Mesendoderm (in vitro differentiated cells): ENCODE data around the gene FAM227A.

Source experiments
- DNase-seq: peaks from one replicate; pipeline ENCODE4 v3.0.0; 2013
- H2AK5ac ChIP-seq: 2 replicates; pipeline ENCODE4 v1.6.1; 2013; ENCODE audit warnings: low read length, inconsistent platforms
- H2BK120ac ChIP-seq: 2 replicates; pipeline ENCODE4 v1.6.1; 2013; ENCODE audit warnings: low read depth, mild to moderate bottlenecking, low read length, moderate library complexity, mixed read lengths
- H2BK15ac ChIP-seq: replicated peaks from 2 replicates; pipeline ENCODE4 v1.6.1; 2013; ENCODE audit warnings: low read depth, mild to moderate bottlenecking, moderate library complexity
- H2BK5ac ChIP-seq: 2 replicates; pipeline ENCODE4 v1.6.1; 2013; ENCODE audit warnings: low read length, inconsistent platforms
- H3K18ac ChIP-seq: 2 replicates; pipeline ENCODE4 v1.6.1; 2013; ENCODE audit warnings: mild to moderate bottlenecking, low read length, mixed read lengths
- H3K23ac ChIP-seq: one replicate; pipeline ENCODE4 v1.6.1; 2013; ENCODE audit warnings: low read length
- H3K27ac ChIP-seq: 2 replicates; pipeline ENCODE4 v1.5.1; 2013; ENCODE audit warnings: low read depth, mild to moderate bottlenecking, inconsistent platforms, low read length, moderate library complexity
- H3K27me3 ChIP-seq: 2 replicates; pipeline ENCODE4 v1.6.1; 2013; ENCODE audit warnings: low read length, control low read depth, mild to moderate bottlenecking, inconsistent platforms; ENCODE audit not compliant: insufficient read depth, poor library complexity
- H3K36me3 ChIP-seq: 2 replicates; pipeline ENCODE4 v1.6.1; 2013; ENCODE audit warnings: low read length, inconsistent platforms; ENCODE audit not compliant: control insufficient read depth, insufficient read depth
- H3K4ac ChIP-seq: one replicate; pipeline ENCODE4 v1.6.1; 2013; ENCODE audit warnings: low read depth, mild to moderate bottlenecking, low read length, moderate library complexity
- H3K4me1 ChIP-seq: 2 replicates; pipeline ENCODE4 v1.6.1; 2013; ENCODE audit warnings: low read depth, low read length, inconsistent platforms; ENCODE audit not compliant: control insufficient read depth
- H3K4me2 ChIP-seq: 2 replicates; pipeline ENCODE4 v1.6.1; 2013; ENCODE audit warnings: low read length
- H3K4me3 ChIP-seq: 2 replicates; pipeline ENCODE4 v1.5.1; 2013; ENCODE audit warnings: mild to moderate bottlenecking, low read length
- H3K56ac ChIP-seq: one replicate; pipeline ENCODE4 v1.6.1; 2013; ENCODE audit warnings: low read length
- H3K79me1 ChIP-seq: 2 replicates; pipeline ENCODE4 v1.6.1; 2013; ENCODE audit warnings: low read length, inconsistent platforms
- H3K79me2 ChIP-seq: 2 replicates; pipeline ENCODE4 v1.6.1; 2013; ENCODE audit warnings: mild to moderate bottlenecking, low read length; ENCODE audit not compliant: control insufficient read depth, insufficient read depth
- H3K9ac ChIP-seq: 2 replicates; pipeline ENCODE4 v1.6.1; 2013; ENCODE audit warnings: low read length, inconsistent platforms
- H4K5ac ChIP-seq: one replicate; pipeline ENCODE4 v1.6.1; 2013; ENCODE audit warnings: low read length
- H4K8ac ChIP-seq: one replicate; pipeline ENCODE4 v1.6.1; 2013; ENCODE audit warnings: low read depth, mild to moderate bottlenecking, control low read depth, low read length, moderate library complexity
- WGBS: extraction: QIAGEN DNeasy Blood & Tissue Kit; methylation state at CpG from one replicate; pipeline ENCODE4 v1.1.7; 2013; ENCODE audit warnings: low lambda C conversion rate, missing lambda C conversion rate; ENCODE audit not compliant: insufficient coverage; ENCODE audit errors: extremely low coverage; 5-methylcytosine and 5-hydroxymethylcytosine counted together

Gene FAM227A

GRCh38 chr22:38565441-38565840, 90.8 kb downstream of the FAM227A start:
- no CpG with 5 or more reads among the region's 1 CpG for WGBS
- H2BK5ac ChIP-seq, result no peak overlapping the region

GRCh38 chr22:38564669-38565068, 91.5 kb downstream of the FAM227A start:
- no peak overlapping the region for H3K18ac ChIP-seq
- no peaks in the 10 kb centered on the region for H3K27me3 ChIP-seq
- H3K4me1 ChIP-seq, result no peaks in the 10 kb centered on the region
- no peaks in the 10 kb centered on the region for H3K79me2 ChIP-seq
- H4K8ac ChIP-seq, result no peak overlapping the region
- no peak overlapping the region for H3K4me2 ChIP-seq
- H3K36me3 ChIP-seq, result no peaks in the 10 kb centered on the region
- H3K9ac ChIP-seq, result no peak overlapping the region
- H3K4ac ChIP-seq, result no peak overlapping the region
- DNase-seq, result no peak
- no peak overlapping the region for H2BK5ac ChIP-seq
- H3K27ac ChIP-seq, result no peak overlapping the region
- H4K5ac ChIP-seq, result no peak overlapping the region
- H3K4me3 ChIP-seq, result no peak overlapping the region
- H3K79me1 ChIP-seq, result no peaks in the 10 kb centered on the region
- H2BK120ac ChIP-seq, result no peak overlapping the region
- H3K56ac ChIP-seq, result no peak overlapping the region
- no CpG with 5 or more reads among the region's 2 CpGs for WGBS
- H3K23ac ChIP-seq, result no peak overlapping the region
- H2BK15ac ChIP-seq, result no peak overlapping the region
- no peak overlapping the region for H2AK5ac ChIP-seq

More at GRCh38 chr22:38565441-38565840, 90.8 kb downstream of the FAM227A start:
- no peak overlapping the region for H2BK15ac ChIP-seq
- no peak overlapping the region for H4K5ac ChIP-seq
- no peak overlapping the region for H2BK120ac ChIP-seq
- no peak overlapping the region for H3K23ac ChIP-seq
- H4K8ac ChIP-seq, result no peak overlapping the region
- no peak overlapping the region for H3K4me3 ChIP-seq
- H3K4me1 ChIP-seq, result no peaks in the 10 kb centered on the region
- H3K18ac ChIP-seq, result no peak overlapping the region
- no peaks in the 10 kb centered on the region for H3K36me3 ChIP-seq
- DNase-seq, result no peak
- H3K27ac ChIP-seq, result no peak overlapping the region
- no peaks in the 10 kb centered on the region for H3K79me1 ChIP-seq
- H3K56ac ChIP-seq, result no peak overlapping the region
- no peaks in the 10 kb centered on the region for H3K79me2 ChIP-seq
- H2AK5ac ChIP-seq, result no peak overlapping the region
- no peaks in the 10 kb centered on the region for H3K27me3 ChIP-seq
- H3K4me2 ChIP-seq, result no peak overlapping the region
- H3K4ac ChIP-seq, result no peak overlapping the region
- H3K9ac ChIP-seq, result no peak overlapping the region

- Histone ChIP-seq H3K79me1 (no peaks in the 10 kb centered on the region), H3K9ac (no peak overlapping the region), H4K5ac (no peak overlapping the region), H2BK15ac (no peak overlapping the region), H2BK120ac (no peak overlapping the region), H3K4me3 (no peak overlapping the region), H3K27ac (no peak overlapping the region), H2AK5ac (no peak overlapping the region), H3K56ac (no peak overlapping the region), H3K4me1 (no peaks in the 10 kb centered on the region), H4K8ac (no peak overlapping the region), H3K23ac (no peak overlapping the region), H3K18ac (no peak overlapping the region), H3K4me2 (no peak overlapping the region), H3K27me3 (no peaks in the 10 kb centered on the region), H2BK5ac (no peak overlapping the region), H3K36me3 (no peaks in the 10 kb centered on the region), H3K79me2 (no peaks in the 10 kb centered on the region), H3K4ac (no peak overlapping the region)
- DNase-seq, result no peak
- WGBS, result no CpG with 5 or more reads among the region's 3 CpGs
Observed at GRCh38 chr22:38554281-38554680, 101.9 kb downstream of the FAM227A start.

DNA sequence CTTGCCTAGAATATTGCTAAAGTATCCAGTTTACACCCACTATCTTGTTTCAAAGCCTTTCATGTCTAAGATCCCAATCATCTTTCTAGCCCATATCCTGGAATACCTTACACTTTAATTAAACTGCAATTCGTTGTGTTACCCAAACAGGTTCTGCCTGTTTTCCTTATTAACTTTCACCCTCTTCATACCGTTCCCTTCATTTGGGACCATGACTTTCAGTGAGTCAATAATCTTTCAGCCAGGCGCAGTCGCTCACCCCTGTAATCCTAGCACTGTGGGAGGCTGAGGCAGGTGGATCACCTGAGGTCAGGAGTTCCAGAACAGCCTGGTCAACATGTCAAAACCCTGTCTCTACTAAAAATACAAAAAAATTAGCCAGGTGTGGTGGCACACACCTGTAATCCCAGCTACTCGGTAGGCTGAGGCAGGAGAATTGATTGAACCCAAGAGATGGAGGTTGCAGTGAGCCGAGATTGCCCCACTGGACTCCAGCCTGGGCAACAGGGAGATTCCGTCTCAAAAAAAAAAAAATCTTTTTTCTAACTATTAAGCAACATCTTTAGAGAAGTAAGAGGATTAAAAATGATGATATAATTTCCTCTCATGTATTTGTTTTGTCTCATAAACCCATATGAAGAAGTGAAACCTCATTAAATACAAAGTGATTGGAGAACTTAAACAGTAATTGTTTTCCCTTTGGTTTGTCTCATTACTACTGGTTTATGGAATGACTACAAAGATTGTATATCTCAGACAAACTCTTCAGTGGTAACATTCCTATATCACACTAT, 106.9 kb downstream of the FAM227A start:
- H3K79me1 ChIP-seq, result no peaks in the 10 kb centered on the region
- H2BK120ac ChIP-seq, result no peak overlapping the region
- H4K8ac ChIP-seq, result no peak overlapping the region
- no peak overlapping the region for H2BK5ac ChIP-seq
- H3K36me3 ChIP-seq, result no peaks in the 10 kb centered on the region
- no peak overlapping the region for H2BK15ac ChIP-seq
- H2AK5ac ChIP-seq, result no peak overlapping the region
- no peak for DNase-seq
- no peak overlapping the region for H3K23ac ChIP-seq
- H3K27me3 ChIP-seq, result no peaks in the 10 kb centered on the region
- no peak overlapping the region for H3K18ac ChIP-seq
- no CpG with 5 or more reads among the region's 7 CpGs for WGBS
- no peak overlapping the region for H3K9ac ChIP-seq
- H3K4me1 ChIP-seq, result no peaks in the 10 kb centered on the region
- no peaks in the 10 kb centered on the region for H3K79me2 ChIP-seq
- no peak overlapping the region for H3K27ac ChIP-seq
- H3K4ac ChIP-seq, result no peak overlapping the region
- no peak overlapping the region for H3K56ac ChIP-seq
- H3K4me2 ChIP-seq, result no peak overlapping the region
- H3K4me3 ChIP-seq, result no peak overlapping the region
- H4K5ac ChIP-seq, result no peak overlapping the region

- no peak overlapping the region for H4K5ac ChIP-seq
- no peak overlapping the region for H4K8ac ChIP-seq
- no peak overlapping the region for H3K4me3 ChIP-seq
- no peak overlapping the region for H2AK5ac ChIP-seq
- H3K23ac ChIP-seq, result no peak overlapping the region
- no CpG with 5 or more reads among the region's 2 CpGs for WGBS
- H3K27me3 ChIP-seq, result no peaks in the 10 kb centered on the region
- no peak overlapping the region for H2BK120ac ChIP-seq
- no peak overlapping the region for H2BK15ac ChIP-seq
- H3K27ac ChIP-seq, result no peak overlapping the region
- H3K79me1 ChIP-seq, result no peaks in the 10 kb centered on the region
- DNase-seq, result no peak
- H3K36me3 ChIP-seq, result no peaks in the 10 kb centered on the region
- H3K4me2 ChIP-seq, result no peak overlapping the region
- no peak overlapping the region for H3K9ac ChIP-seq
- no peak overlapping the region for H3K18ac ChIP-seq
- no peak overlapping the region for H3K56ac ChIP-seq
- no peak overlapping the region for H2BK5ac ChIP-seq
- H3K4ac ChIP-seq, result no peak overlapping the region
- no peaks in the 10 kb centered on the region for H3K79me2 ChIP-seq
- no peaks in the 10 kb centered on the region for H3K4me1 ChIP-seq
Observed at GRCh38 chr22:38540701-38541100, 115.5 kb downstream of the FAM227A start.
